Endothelial cell of umbilical vein (primary cell): ENCODE data around the gene BBS5.

Source experiments
- CTCF ChIP-seq, 2 donors: IDR thresholded peaks; 1 replicate in 1 of 2; 2 replicates in 1 of 2; pipeline ENCODE4 v1.5.1; 2011; ENCODE audit warnings: low read length in 2 of 2, mild to moderate bottlenecking in 2 of 2, moderate library complexity in 2 of 2, control low read depth in 1 of 2, inconsistent platforms in 1 of 2, low read depth in 1 of 2; ENCODE audit not compliant: insufficient read depth in 1 of 2; ENCODE audit errors: extremely low read depth in 1 of 2
- EZH2 ChIP-seq: IDR thresholded peaks from 2 replicates; pipeline ENCODE4 v1.6.1; 2012; ENCODE audit warnings: borderline replicate concordance, low read depth, mild to moderate bottlenecking, moderate library complexity, low read length, inconsistent platforms; ENCODE audit not compliant: severe bottlenecking
- FOS ChIP-seq: IDR thresholded peaks from 2 replicates; pipeline ENCODE4 v1.6.1; 2011; ENCODE audit warnings: mild to moderate bottlenecking, low read length, moderate library complexity, borderline replicate concordance; ENCODE audit not compliant: insufficient read depth
- GATA2 ChIP-seq: IDR thresholded peaks from 2 replicates; pipeline ENCODE4 v1.7.0; 2011; ENCODE audit warnings: low read depth, mild to moderate bottlenecking, moderate library complexity, mixed read lengths, low read length; ENCODE audit not compliant: insufficient read length, insufficient read depth
- JUN ChIP-seq: IDR thresholded peaks from 2 replicates; pipeline ENCODE4 v1.6.1; 2011; ENCODE audit warnings: borderline replicate concordance, low read depth; ENCODE audit not compliant: insufficient read length, insufficient read depth
- MAX ChIP-seq: IDR thresholded peaks from 2 replicates; pipeline ENCODE4 v1.6.1; 2011; ENCODE audit not compliant: insufficient read depth, insufficient read length
- MYC ChIP-seq: IDR thresholded peaks from one replicate; pipeline ENCODE4 v1.6.1; 2011; ENCODE audit warnings: mild to moderate bottlenecking, low read depth, low read length
- POLR2A ChIP-seq: IDR thresholded peaks from 2 replicates; pipeline ENCODE4 v1.6.1; 2012; ENCODE audit warnings: low read depth, mild to moderate bottlenecking, control low read depth, low read length
- POLR2AphosphoS5 ChIP-seq: IDR thresholded peaks from 2 replicates; pipeline ENCODE4 v1.6.1; 2012; ENCODE audit warnings: low read depth, mild to moderate bottlenecking, control low read depth, low read length, moderate library complexity; ENCODE audit not compliant: insufficient read depth

GRCh38 chr2:169480079-169480465 lies 778 bp downstream of the BBS5 start:
- TF ChIP-seq POLR2A: no peak
- TF ChIP-seq CTCF (IDR thresholded peaks at IDR 0.05; ENCODE audit: extremely low read depth in 1 of 2, insufficient read depth in 1 of 2, low read depth in 1 of 2, low read length in 2 of 2): no peak
- no peak for TF ChIP-seq POLR2AphosphoS5
- TF ChIP-seq JUN: no peak
- TF ChIP-seq EZH2: no peak
- no peak for TF ChIP-seq FOS
- TF ChIP-seq MAX: no peak
- TF ChIP-seq MYC: no peak
- no peak for TF ChIP-seq GATA2
